HG02938 (cell line): ENCODE data around the gene BACH2.
"Not testable (repeated sequence)": the region's sequence is repeated elsewhere in the genome, so short reads cannot be mapped to it uniquely, and the experiment has no call there.

ENCODE experiments used
- ATAC-seq: cut with Tn5 transposase; IDR thresholded peaks from one replicate; pipeline ENCODE4 v1.9.1; 2021; ENCODE audit warnings: mild to moderate bottlenecking, moderate library complexity; ENCODE audit not compliant: unreplicated experiment

Gene BACH2

DNA sequence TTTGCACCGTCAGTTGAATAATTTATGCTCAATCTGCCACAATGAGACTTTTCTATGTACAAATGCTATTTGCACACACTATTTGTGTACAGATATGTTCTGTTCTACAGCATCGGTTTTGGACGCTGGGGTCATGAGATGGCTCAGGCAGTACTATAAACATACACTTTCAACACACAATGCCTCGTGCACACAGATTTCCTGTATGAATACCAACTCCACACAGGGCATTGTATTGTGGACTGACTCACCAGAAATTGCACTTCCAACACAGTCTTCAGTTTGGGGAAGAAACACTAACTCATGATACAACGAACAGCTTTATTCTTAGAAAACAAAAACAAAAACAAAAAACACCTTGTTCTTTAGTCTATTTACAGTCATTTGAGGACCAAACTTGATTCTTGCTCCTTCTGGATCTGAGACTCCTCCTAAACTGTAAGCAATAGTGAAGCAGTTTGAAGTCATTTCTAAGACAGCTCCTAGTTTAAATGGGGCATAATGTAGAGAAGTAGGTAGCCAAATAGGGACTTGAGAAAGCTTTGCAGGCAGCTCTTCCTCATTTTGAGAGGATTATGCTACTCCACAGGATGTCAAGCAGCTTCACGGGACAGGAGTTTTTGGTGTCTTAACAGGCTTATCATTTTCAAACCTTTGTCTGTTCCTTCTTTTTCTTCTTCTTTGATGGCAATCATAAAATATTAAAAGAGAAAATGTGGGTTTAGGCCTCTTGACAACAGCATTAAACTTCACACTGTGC lies 368.7 kb downstream of the BACH2 start:
- ATAC-seq: no peak

DNA sequence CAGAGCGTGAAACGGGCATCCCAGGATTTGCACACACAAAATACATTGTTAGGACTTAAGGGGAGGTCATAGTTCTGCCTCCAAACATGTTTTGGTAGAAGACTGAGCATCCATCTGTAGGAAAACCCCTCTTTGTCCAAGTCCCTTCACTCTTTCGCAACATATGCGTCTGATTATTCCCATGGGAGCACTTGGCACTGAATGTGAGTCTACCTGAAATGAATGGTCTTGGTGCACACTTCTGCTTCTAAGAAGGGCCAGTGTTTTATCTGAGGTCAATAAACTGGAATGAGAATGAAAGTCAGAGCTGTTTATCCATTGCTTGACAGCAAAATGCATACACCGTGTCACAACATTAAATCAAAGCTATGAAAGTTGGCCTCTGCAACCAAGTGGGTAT lies 369.4 kb downstream of the BACH2 start:
- ATAC-seq: no peak

DNA sequence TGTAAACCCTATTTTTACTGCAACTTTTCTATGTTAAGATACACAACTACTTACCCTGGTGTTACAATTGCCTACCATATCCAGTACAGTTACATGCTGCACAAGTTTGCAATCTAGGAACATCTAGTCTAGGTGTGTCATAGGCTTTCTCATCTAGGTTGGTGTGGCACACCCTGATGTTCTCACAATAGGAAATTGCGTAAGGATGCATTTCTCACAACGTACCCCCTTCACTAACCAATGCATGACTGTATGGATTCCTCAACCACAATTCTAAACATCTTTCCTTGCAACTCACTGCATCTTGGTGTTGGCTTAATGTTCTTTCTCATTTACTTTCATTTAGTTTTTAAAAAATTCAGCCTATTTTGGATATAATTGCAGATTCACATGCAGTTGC lies 370.8 kb downstream of the BACH2 start:
- ATAC-seq: no peak

DNA sequence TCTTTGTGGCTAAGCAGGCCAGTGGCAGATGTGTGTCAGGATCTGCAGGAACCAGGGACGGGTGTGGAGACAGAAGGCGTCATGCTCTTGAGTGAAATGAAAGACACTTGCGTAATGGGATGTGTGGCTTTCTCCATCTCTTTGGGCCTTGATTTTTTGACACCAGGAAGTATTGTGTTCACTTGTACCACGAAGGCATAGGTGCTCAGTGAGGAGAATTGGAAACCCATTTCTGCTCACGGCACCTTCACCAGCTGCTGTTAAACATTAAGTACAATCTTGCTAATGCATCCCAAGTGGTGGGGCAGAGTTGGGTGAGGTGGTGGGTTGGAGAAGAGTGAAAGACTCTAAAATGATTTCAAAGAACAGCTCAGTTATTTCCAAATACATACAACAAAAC lies 372.4 kb downstream of the BACH2 start:
- no peak for ATAC-seq

DNA sequence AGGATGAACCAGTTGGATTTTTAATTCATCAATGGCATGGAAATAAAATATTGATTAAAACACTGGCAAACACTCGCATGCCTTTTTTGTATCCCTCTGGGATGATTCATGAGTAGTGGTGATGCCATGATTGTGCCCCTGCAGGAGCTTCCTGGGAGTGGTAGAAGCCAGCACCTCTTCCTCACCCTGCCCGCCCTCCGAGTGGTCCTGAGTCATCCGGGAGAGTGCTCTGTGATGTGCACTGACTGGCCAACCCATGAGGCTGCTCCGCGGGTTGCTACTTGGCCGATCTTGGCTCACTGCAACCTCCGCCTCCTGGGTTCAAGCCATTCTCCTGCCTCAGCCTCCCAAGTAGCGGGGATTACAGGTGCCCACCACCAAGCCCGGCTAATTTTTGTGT lies 375.0 kb downstream of the BACH2 start:
- ATAC-seq: no peak

DNA sequence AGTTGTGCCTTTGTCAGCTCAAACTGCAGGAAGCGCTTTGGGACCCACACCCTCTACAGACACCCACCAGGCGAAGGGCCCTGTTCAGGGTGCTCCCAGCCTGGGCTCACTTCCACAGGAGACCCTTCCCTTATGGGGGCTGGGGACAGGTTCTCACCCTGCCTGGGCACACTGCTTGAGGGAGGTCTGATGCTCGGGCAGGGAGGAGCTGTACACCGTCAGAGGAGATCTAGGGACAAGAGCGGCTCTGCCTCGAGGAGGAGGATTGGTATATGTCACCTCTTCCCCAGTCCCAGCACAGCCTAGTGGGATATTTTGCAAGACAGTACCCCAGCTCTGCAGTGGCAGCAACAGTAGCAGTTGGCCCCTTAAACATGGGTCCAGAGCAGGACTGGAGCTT lies 375.4 kb downstream of the BACH2 start:
- no peak for ATAC-seq

DNA sequence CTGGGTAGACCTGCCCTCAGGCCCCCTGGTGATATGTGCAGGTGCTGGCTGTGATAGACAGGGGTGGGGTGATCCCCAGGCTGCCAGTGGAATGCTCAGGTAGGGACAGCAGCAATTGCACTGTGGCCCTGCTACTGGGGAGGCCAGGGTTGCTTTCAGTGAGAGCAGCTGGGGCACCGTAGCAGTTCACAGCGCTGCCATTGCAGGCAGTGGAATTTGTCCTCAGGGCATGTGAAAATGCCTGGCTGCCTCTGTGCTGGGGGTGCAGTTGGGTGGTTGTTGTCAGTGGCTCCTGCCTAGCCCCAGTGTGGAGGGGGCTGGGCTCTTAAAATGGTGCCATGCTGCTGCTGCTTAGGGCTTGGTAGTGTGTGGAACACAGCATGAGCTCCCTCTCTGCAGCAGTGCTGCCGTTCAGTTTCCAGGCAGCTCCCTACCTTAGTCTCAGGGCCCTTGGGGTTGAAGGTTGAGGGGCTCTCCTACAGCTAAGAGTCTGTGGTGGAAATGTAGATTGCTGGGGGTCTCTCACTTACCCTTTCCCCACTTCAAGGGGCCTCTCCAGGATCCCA lies 378.8 kb downstream of the BACH2 start:
- no peak for ATAC-seq

DNA sequence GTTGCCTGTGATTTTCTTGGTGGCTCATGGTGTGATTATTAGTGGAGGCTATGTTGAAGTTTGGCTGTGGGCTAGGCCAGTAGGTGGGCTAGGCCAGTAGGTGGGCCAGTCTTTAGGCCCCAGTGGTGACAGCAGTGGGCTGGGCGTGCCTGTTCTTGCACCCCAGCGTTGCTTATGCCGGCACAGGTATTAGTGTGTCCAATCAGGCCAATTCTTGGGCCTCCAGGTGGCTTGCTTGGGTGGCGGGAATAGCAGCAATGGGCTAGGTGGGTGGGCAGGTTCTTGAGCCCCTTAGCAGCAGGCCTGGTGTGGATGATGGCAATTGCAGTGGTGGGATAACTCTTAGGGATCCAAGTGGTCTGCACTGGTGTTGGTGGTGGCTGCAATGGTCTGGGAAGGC lies 379.4 kb downstream of the BACH2 start:
- no peak for ATAC-seq

DNA sequence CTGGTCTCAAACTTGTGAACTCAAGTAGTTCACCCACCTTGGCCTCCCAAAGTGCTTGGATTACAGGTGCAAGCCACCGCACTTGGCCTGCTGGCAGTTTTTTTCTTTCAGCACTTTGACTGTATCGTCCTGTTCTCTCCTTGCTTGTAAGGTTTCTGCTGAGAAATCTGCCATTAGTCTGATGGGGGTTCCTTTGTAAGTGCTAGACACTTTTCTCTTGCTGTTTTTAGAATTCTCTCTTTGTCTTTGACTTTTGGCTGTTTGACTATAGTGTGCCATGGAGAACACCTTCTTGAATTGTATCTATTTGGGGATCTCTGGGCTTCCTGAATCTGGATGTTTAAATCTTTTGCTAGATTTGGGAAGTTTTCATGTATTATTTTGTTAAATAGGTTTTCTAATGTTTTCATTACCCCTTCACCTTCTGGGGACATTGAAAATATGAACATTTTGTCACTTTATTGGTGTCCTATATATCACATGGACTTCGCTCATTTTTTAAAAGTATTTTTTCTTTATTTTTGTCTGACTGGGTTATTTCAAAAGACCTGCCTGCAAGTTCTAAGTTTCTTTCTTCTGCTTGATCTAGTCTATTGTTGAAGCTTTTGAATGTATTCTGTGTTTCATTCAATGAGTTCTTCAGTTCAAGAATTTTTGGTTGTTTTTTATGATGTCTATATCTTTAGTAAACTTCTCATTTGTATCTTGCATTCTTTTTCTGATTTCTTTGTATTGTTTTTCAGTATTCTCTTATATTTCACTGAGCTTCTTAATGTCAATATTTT lies 380.3 kb downstream of the BACH2 start:
- ATAC-seq: no peak

DNA sequence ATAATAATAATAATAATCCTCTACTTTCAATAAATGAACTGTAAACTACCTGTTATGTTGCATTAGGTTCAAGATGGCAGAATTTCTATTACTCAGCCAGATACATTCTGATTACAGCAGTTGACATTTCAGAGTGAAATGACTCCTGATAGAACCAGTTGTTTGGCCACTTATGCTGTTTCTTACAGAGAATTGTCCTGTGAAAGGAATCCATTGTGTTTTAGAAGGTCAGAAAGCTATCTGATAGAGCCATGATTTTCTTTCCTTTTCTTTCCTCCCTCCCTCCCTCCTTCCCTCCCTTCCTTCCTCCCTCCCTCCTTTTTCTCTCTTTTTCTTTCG lies 385.8 kb downstream of the BACH2 start:
- ATAC-seq: no peak

DNA sequence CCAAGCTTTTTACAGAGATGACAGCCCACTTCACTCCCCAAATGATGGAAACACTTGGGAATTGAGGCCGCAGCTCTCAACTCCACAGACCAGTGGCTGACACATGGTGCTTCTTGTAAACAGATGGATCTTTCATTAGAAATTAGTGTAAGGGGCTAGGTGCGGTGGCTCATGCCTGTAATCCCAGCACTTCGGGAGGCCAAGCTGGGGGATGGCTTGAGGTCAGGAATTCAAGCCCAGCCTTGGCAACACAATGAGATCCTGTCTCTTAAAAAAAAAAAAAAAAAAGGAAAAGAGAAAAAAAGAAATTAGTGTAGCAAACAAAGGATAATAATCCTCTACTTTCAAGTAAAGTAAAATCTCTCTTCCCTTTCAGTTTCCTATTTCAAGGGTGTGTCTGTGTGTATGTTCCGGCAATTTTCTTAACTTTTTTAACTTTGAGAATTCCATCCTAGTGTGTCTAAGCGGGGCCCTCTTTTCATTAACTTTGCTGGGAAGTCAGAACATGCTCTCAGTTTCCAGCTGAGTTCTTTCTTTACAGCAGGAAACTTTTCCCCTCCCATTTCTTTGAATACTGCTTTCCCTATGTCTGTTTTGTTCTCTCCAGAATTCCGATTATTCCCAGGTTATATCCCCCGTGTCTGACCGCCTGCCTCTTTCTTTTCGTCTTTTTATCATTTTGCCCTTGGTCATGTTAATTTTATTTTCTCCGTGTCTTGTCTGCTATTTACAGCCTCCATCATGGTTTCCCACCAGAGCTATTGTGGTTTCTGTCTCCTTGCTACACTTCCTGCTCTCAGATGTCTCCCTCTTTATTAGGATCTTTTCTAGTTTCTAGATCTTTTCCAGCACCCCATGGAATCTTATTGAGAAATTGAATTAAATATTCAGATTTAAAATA lies 386.4 kb downstream of the BACH2 start:
- ATAC-seq: not testable (repeated sequence)

DNA sequence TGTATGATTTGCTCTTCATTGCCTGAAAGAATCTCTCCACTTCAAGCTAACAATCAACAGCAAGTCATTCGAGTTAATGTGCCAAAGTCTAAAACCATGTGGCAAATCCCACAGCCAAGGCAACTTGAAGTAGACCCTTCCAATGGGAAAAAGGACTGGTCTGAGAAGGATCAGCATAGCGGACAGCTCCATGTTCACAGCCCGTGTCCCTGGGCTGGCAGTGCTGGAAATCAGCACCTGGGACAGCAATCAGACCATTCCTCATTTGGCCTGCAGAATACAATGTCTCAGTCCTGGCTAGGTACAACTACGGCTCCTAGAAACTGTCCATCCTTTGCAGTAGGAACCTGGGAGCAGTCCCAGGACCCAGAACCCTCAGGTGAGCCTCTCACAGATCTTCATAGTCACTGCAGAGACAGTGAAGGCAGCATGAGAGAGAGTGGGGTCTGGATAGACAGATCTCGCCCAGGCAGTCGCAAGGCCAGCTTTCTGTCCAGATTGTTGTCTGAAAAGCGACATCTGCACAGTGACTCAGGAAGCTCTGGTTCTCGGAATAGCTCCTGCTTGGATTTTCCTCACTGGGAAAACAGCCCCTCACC lies 401.3 kb downstream of the BACH2 start:
- no peak for ATAC-seq

DNA sequence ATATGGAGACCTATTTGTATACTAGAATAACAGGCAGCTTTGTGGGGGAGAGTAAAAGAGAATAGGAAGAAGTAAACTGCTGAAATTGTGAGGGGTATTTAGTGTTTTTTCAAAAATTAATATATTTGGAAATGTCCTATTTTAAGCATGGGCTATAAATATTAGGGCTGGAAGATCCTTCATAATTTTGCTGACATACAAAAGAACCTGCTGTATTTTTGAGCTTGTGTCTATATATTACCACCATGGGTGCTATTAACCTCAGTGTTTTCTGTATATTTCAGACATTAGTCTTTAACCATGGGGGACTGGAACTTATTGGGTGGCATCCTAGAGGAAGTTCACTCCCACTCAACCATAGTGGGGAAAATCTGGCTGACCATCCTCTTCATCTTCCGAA lies 402.5 kb downstream of the BACH2 start, which contains the start of gene GJA10:
Gene GJA10, plus strand, starts transcription at position 301 of the 400 bp plus-strand sequence. Its CDS starts 0 bp downstream, at position 301.
- ATAC-seq: no peak

DNA sequence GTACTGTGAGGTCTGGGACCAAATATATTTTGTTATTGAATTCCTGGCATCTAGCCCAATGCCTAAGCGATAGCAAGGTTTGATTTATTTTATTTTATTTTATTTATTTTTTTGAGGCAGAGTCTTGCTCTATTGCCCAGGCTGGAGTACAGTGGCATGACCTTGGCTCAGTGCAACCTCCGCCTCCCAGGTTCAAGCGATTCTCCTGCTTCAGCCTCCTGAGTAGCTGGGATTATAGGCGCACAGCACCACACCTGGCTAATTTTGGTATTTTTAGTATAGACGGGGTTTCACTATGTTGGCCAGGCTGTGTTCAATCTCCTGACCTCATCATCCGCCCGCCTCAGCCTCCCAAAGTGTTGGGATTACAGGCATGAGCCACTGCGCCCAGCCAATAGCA lies 404.1 kb downstream of the BACH2 start:
- ATAC-seq: not testable (repeated sequence)

DNA sequence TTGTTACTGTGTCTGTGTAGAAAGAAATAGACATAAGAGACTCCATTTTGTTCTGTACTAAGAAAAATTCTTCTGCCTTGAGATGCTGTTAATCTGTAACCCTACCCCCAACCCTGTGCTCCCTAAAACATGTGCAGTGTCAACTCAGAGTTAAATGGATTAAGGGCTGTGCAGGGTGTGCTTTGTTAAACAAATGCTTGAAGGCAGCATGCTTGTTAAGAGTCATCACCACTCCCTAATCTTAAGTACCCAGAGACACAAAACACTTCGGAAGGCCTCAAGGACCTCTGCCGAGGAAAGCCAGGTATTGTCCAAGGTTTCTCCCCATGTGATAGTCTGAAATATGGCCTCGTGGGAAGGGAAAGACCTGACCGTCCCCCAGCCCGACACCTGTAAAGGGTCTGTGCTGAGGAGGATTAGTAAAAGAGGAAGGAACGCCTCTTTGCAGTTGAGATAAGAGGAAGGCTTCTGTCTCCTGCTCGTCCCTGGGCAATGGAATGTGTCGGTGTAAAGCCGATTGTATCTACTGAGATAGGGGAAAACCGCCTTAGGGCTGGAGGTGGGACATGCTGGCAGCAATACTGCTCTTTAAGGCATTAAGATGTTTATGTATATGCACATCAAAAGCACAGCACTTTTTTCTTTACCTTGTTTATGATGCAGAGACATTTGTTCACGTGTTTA lies 405.7 kb downstream of the BACH2 start:
- ATAC-seq: not testable (repeated sequence)

DNA sequence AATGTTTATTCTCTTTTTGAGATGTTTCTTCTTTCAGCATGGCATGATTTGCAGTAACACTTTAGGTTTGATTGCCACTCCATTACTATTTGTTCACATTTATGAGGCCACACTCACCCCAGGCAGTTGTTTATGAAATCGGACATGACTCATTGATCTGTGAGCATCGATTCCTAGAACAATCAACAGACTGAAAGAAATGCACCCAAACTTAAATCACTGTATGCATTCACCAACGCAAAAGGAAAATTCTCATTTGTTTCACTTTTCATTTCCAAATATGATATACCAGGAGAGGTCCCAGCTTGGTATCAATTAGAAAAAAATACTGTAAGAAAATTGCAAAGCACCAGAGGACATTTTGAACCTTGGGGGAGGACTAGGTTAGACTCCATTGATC lies 407.8 kb downstream of the BACH2 start:
- ATAC-seq: no peak

DNA sequence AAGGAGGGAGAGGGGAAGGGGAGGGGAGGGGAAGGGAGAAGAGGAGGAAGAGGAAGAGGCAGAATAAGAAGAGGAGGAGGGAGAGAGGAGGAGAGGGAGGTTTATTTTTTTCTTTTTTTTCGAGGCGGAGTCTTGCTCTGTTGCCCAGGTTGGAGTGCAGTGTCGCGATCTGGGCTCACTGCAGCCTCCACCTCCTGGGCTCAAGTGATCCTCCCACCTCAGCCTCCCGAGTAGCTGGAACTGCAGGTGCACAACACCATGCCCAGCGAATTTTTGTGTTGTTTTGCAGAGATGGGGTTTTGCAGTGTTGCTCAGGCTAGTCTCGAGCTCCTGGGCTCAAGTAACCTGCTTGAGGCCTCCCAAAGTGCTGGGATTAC lies 408.5 kb downstream of the BACH2 start:
- ATAC-seq: no peak

DNA sequence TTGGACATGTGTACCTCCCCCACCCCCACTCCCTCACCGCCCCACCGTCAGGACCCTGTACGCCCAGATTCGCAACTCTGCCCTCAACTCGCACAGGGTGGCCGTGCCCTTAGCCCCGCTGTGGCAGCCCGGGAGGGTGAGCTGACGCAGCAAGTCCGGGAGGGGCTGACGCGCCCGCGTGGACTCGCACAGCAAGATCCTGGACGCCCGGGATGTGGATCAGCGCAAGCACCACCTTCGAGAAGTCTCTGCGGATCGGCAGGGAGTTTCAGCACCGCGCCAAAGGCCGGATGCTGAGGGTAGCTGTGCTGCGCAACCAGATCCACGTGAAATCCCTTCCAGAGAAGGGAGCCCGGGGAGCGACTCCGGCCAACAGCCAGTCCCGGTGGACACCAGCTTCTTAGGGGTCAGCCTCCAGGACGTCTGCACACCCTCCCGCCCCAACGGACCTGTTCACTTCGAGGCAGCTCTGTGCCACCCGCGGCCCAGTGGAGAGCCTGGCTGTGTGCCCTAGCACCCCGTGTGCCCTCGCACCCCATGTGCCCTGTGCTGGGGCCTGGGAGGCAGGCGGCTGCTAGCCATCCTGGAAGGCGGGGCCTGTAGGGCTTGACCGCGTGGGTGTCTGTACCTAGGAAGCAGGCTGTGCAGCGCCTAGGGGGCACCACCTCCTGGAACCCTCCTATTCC lies 409.0 kb downstream of the BACH2 start:
- no peak for ATAC-seq

DNA sequence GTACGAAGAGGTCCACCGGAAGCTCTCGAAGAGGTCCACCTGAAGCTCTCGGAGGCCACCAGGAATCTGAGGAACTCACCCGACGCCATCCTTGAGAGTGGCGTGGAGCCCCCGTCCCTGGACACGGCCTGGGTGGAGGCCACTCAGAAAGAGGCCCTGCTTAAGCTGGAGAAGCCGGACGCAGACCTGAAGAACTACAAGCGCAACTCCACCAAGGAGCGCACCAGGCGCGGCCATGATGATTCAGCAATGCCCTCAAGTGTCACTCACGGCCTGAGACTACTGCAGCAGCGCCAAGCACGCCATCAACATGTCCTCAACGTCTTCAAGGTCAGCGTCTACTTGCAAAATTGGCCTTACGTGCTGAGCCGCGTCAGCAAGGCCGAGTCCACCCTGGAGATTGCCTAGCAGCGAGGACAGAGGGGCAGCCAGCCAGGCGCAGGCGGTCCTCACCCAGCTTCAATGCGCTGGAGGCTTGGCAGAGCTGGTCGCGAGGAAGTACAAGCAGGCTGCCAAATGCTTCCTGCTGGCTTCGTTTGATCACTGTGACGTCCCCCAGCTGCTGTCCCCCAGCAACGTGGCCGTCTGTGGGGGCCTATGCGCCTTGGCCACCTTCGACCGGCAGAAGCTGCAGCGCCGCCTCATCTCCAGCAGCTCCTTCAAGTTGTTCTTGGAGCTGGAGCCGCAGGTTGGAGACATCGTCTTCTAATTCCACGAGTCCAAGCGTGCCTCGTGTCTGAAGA lies 410.1 kb downstream of the BACH2 start:
- ATAC-seq: no peak
